NCI-H526 treated with DMSO at 0.1 percent for 48 hours (cell line): Measurements from ENCODE around the gene CARD9.

ENCODE experiments used
- DNase-seq: peaks from one replicate; lab custom pipeline; 2025; lab: John Stamatoyannopoulos, UW

CARD9 gene

GRCh38 chr9:136347472-136348256 lies 25.8 kb downstream of the CARD9 start:
- DNase-seq, result no peak

GRCh38 chr9:136346927-136347465 lies 26.5 kb downstream of the CARD9 start:
- DNase-seq, result no peak

GRCh38 chr9:136346157-136346481 lies 27.4 kb downstream of the CARD9 start:
- no peak for DNase-seq

- DNase-seq, result no peak
These were observed 27.9 kb downstream of the CARD9 start for GRCh38 chr9:136345281-136346156.

- DNase-seq, result no peak
These were observed 28.8 kb downstream of the CARD9 start for GRCh38 chr9:136344544-136345280.

GRCh38 chr9:136343884-136344269 lies 29.6 kb downstream of the CARD9 start:
- no peak for DNase-seq

- DNase-seq, result no peak
These were observed 30.2 kb downstream of the CARD9 start for GRCh38 chr9:136343121-136343883.

- no peak for DNase-seq
These were observed 31.0 kb downstream of the CARD9 start for GRCh38 chr9:136342181-136343120.

- no peak for DNase-seq
These were observed 31.7 kb downstream of the CARD9 start for GRCh38 chr9:136341769-136342168.

- DNase-seq, result no peak
These were observed 32.3 kb downstream of the CARD9 start for GRCh38 chr9:136341042-136341655.

GRCh38 chr9:136340356-136341041 lies 33.0 kb downstream of the CARD9 start:
- DNase-seq, result no peak

GRCh38 chr9:136339958-136340310 lies 33.5 kb downstream of the CARD9 start:
- no peak for DNase-seq

GRCh38 chr9:136339173-136339957 lies 34.1 kb downstream of the CARD9 start:
- DNase-seq, result no peak

- DNase-seq, result no peak
These were observed 35.0 kb downstream of the CARD9 start for GRCh38 chr9:136338511-136338910.

- DNase-seq, result no peak
These were observed 35.8 kb downstream of the CARD9 start for GRCh38 chr9:136337416-136338395.

- no peak for DNase-seq
These were observed 36.6 kb downstream of the CARD9 start for GRCh38 chr9:136336881-136337280.

- no peak for DNase-seq
These were observed 37.2 kb downstream of the CARD9 start for GRCh38 chr9:136336156-136336870.
